Astrocyte (in vitro differentiated cells and primary cell): Measurements from ENCODE around the gene TIAM2.

Experiments used
- EZH2 ChIP-seq: IDR thresholded peaks from 2 replicates; pipeline ENCODE4 v1.6.1; 2012; ENCODE audit warnings: mild to moderate bottlenecking, low read length, inconsistent platforms; ENCODE audit not compliant: insufficient read depth
- TF ChIP-seq, protein P1 (sequence below): IDR thresholded peaks from 2 replicates; pipeline ENCODE4 v1.5.1; 2011; ENCODE audit warnings: low read depth, mild to moderate bottlenecking, inconsistent platforms, low read length, moderate library complexity; ENCODE audit not compliant: insufficient read depth

DNA sequence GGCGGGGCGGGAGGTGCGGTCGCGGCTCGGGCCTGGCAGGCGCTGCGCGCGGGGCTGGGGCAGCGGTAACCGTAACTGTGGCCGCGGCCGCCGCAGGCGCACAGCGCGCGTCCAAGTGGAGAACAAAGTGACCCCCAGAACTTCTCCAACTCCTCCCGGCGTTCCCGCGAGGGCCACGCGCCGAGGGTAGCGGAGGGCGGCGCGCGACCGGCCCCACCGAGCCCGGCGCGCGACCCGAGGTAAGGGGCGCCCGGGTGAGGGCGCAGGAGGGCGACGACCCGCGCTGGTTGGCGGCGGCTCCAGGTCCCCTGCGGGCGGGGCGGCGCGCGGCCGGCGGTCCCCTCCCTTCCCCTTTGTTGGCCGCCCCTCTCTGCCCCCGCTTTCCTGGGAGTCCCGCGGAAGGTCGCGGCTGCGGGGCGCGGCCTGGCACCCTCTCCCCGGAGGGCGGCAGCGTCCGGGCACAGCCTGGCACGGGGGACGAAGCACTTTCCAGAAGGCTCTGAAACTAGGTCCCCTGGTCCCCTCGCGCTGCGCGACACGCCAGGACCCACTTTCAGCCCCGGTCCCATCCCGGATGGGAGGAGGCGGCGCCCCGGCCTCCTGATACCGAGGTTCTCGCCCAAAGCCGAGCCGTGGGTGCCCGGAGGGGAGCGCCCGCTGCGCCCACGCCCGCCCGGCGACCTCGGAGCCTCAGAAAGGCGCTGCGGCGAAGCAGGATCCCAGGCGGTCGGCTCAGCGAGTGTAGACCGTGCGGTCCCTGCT is at the start of gene TIAM2:
- TF ChIP-seq, protein P1, sequence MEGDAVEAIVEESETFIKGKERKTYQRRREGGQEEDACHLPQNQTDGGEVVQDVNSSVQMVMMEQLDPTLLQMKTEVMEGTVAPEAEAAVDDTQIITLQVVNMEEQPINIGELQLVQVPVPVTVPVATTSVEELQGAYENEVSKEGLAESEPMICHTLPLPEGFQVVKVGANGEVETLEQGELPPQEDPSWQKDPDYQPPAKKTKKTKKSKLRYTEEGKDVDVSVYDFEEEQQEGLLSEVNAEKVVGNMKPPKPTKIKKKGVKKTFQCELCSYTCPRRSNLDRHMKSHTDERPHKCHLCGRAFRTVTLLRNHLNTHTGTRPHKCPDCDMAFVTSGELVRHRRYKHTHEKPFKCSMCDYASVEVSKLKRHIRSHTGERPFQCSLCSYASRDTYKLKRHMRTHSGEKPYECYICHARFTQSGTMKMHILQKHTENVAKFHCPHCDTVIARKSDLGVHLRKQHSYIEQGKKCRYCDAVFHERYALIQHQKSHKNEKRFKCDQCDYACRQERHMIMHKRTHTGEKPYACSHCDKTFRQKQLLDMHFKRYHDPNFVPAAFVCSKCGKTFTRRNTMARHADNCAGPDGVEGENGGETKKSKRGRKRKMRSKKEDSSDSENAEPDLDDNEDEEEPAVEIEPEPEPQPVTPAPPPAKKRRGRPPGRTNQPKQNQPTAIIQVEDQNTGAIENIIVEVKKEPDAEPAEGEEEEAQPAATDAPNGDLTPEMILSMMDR: no peak
- no peak for TF ChIP-seq EZH2
